ENCODE results near the gene DTX1.
A peak's percentile ranks its signal among the peaks of the same experiment; 100 is the strongest.
"Not testable (repeated sequence)": the region's sequence is repeated elsewhere in the genome, so short reads cannot be mapped to it uniquely, and the experiment has no call there.

DTX1 gene

GRCh38 chr12:113136128-113136989, 79.8 kb downstream of the DTX1 start:
- no peaks in the 10 kb centered on the region for H3K9me3 Mint-ChIP-seq
- ATAC-seq: peak; percentile 72
- H3K27ac Mint-ChIP-seq: peak overlapping the region; percentile 61
- H3K27me3 Mint-ChIP-seq: peaks cover 3% of the 10 kb centered on the region
- peak; percentile 79 for DNase-seq
- no peaks in the 10 kb centered on the region for H3K36me3 Mint-ChIP-seq (ENCODE audit: low read depth)
- peaks cover 21% of the 10 kb centered on the region for H3K4me1 Mint-ChIP-seq
- H3K4me3 Mint-ChIP-seq: peak overlapping the region; percentile 73

GRCh38 chr12:113136990-113137511, 80.5 kb downstream of the DTX1 start:
- Mint-ChIP-seq H3K27ac (no peak overlapping the region), H3K36me3 (ENCODE audit: low read depth) (no peaks in the 10 kb centered on the region), H3K4me3 (no peak overlapping the region), H3K27me3 (peaks cover 3% of the 10 kb centered on the region), H3K9me3 (no peaks in the 10 kb centered on the region), H3K4me1 (peaks cover 27% of the 10 kb centered on the region)
- DNase-seq (no peak), ATAC-seq (no peak)

GRCh38 chr12:113137861-113138783, 81.6 kb downstream of the DTX1 start:
- Mint-ChIP-seq H3K9me3 (no peaks in the 10 kb centered on the region), H3K27me3 (peaks cover 3% of the 10 kb centered on the region), H3K27ac (no peak overlapping the region), H3K36me3 (ENCODE audit: low read depth) (no peaks in the 10 kb centered on the region), H3K4me1 (peaks cover 34% of the 10 kb centered on the region), H3K4me3 (no peak overlapping the region)
- no peak for DNase-seq
- ATAC-seq: no peak

- H3K4me1 Mint-ChIP-seq: peaks cover 34% of the 10 kb centered on the region
- DNase-seq (no peak), ATAC-seq (no peak)
- H3K27ac Mint-ChIP-seq: no peak overlapping the region
- H3K4me3 Mint-ChIP-seq: no peak overlapping the region
- peaks cover 3% of the 10 kb centered on the region for H3K27me3 Mint-ChIP-seq
- no peaks in the 10 kb centered on the region for H3K9me3 Mint-ChIP-seq
- H3K36me3 Mint-ChIP-seq (ENCODE audit: low read depth): no peaks in the 10 kb centered on the region
Observed at GRCh38 chr12:113138826-113139225, 82.3 kb downstream of the DTX1 start.

GRCh38 chr12:113140706-113141105, 84.2 kb downstream of the DTX1 start:
- Mint-ChIP-seq H3K27me3 (no peaks in the 10 kb centered on the region), H3K4me3 (no peak overlapping the region), H3K4me1 (peaks cover 27% of the 10 kb centered on the region), H3K36me3 (ENCODE audit: low read depth) (no peaks in the 10 kb centered on the region), H3K27ac (peak overlapping the region; percentile 23), H3K9me3 (no peaks in the 10 kb centered on the region)
- ATAC-seq (no peak), DNase-seq (no peak)

- H3K4me3 Mint-ChIP-seq; H3K27me3 Mint-ChIP-seq; H3K9me3 Mint-ChIP-seq; DNase-seq; ATAC-seq; H3K36me3 Mint-ChIP-seq (ENCODE audit: low read depth): not testable (repeated sequence)
- Mint-ChIP-seq H3K4me1 (peaks cover 17% of the 10 kb centered on the region), H3K27ac (peak overlapping the region; percentile 82)
Observed at GRCh38 chr12:113141716-113142115, 85.2 kb downstream of the DTX1 start.

- no peaks in the 10 kb centered on the region for H3K9me3 Mint-ChIP-seq
- no peak overlapping the region for H3K4me3 Mint-ChIP-seq
- H3K4me1 Mint-ChIP-seq: peaks cover 15% of the 10 kb centered on the region
- H3K36me3 Mint-ChIP-seq (ENCODE audit: low read depth): no peaks in the 10 kb centered on the region
- ATAC-seq (peak; percentile 94), DNase-seq (peak; percentile 36)
- H3K27me3 Mint-ChIP-seq: no peaks in the 10 kb centered on the region
- H3K27ac Mint-ChIP-seq: peak overlapping the region; percentile 82
Observed at GRCh38 chr12:113142173-113142885, 85.8 kb downstream of the DTX1 start.

- Mint-ChIP-seq H3K4me3 (no peak overlapping the region), H3K9me3 (no peaks in the 10 kb centered on the region), H3K27ac (peak overlapping the region; percentile 82), H3K27me3 (no peaks in the 10 kb centered on the region), H3K36me3 (ENCODE audit: low read depth) (no peaks in the 10 kb centered on the region), H3K4me1 (peaks cover 15% of the 10 kb centered on the region)
- DNase-seq (no peak), ATAC-seq (no peak)
Observed at GRCh38 chr12:113142886-113143332, 86.4 kb downstream of the DTX1 start.

- Mint-ChIP-seq H3K27ac (no peak overlapping the region), H3K4me1 (peaks cover 15% of the 10 kb centered on the region), H3K4me3 (no peak overlapping the region), H3K27me3 (no peaks in the 10 kb centered on the region), H3K9me3 (no peaks in the 10 kb centered on the region), H3K36me3 (ENCODE audit: low read depth) (no peaks in the 10 kb centered on the region)
- DNase-seq: no peak
- ATAC-seq: no peak
Observed at GRCh38 chr12:113143959-113144358, 87.4 kb downstream of the DTX1 start.

- Mint-ChIP-seq H3K36me3 (ENCODE audit: low read depth) (no peaks in the 10 kb centered on the region), H3K27me3 (no peaks in the 10 kb centered on the region), H3K4me1 (peaks cover 15% of the 10 kb centered on the region), H3K9me3 (no peaks in the 10 kb centered on the region), H3K4me3 (no peak overlapping the region), H3K27ac (no peak overlapping the region)
- no peak for ATAC-seq
- DNase-seq: no peak
Observed at GRCh38 chr12:113144806-113145205, 88.3 kb downstream of the DTX1 start.

- Mint-ChIP-seq H3K27ac (no peak overlapping the region), H3K36me3 (ENCODE audit: low read depth) (no peaks in the 10 kb centered on the region), H3K9me3 (no peaks in the 10 kb centered on the region), H3K4me3 (no peak overlapping the region), H3K4me1 (peaks cover 13% of the 10 kb centered on the region), H3K27me3 (peaks cover 4% of the 10 kb centered on the region)
- DNase-seq (no peak), ATAC-seq (no peak)
Observed at GRCh38 chr12:113145720-113146551, 89.4 kb downstream of the DTX1 start.

GRCh38 chr12:113146999-113147398, 90.5 kb downstream of the DTX1 start:
- peaks cover 6% of the 10 kb centered on the region for H3K27me3 Mint-ChIP-seq
- H3K4me3 Mint-ChIP-seq: no peak overlapping the region
- ATAC-seq (no peak), DNase-seq (no peak)
- H3K36me3 Mint-ChIP-seq (ENCODE audit: low read depth): no peaks in the 10 kb centered on the region
- H3K4me1 Mint-ChIP-seq: peaks cover 8% of the 10 kb centered on the region
- H3K27ac Mint-ChIP-seq: no peak overlapping the region
- H3K9me3 Mint-ChIP-seq: no peaks in the 10 kb centered on the region

All from activated naive CD8-positive, alpha-beta T cell treated with anti-CD3 and anti-CD28 coated beads, Interleukin-2, amount 50 U/mL, for 24 hours (primary cell).